ENCODE data around the gene RBM4.

- TF ChIP-seq EZH2 (IDR thresholded peaks at IDR 0.05; ENCODE audit: borderline replicate concordance, insufficient read depth, low read depth, low read length, poor library complexity, severe bottlenecking): no peak
- TF ChIP-seq, protein P1, sequence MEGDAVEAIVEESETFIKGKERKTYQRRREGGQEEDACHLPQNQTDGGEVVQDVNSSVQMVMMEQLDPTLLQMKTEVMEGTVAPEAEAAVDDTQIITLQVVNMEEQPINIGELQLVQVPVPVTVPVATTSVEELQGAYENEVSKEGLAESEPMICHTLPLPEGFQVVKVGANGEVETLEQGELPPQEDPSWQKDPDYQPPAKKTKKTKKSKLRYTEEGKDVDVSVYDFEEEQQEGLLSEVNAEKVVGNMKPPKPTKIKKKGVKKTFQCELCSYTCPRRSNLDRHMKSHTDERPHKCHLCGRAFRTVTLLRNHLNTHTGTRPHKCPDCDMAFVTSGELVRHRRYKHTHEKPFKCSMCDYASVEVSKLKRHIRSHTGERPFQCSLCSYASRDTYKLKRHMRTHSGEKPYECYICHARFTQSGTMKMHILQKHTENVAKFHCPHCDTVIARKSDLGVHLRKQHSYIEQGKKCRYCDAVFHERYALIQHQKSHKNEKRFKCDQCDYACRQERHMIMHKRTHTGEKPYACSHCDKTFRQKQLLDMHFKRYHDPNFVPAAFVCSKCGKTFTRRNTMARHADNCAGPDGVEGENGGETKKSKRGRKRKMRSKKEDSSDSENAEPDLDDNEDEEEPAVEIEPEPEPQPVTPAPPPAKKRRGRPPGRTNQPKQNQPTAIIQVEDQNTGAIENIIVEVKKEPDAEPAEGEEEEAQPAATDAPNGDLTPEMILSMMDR (IDR thresholded peaks at IDR 0.05): no peak
These were observed 48.6 kb downstream of the RBM4 start for GRCh38 chr11:66686801-66687750.
